Liver (tissue), 3 donors: ENCODE data around the gene MEN1.
"Not testable (repeated sequence)": the region's sequence is repeated elsewhere in the genome, so short reads cannot be mapped to it uniquely, and the experiment has no call there.

Experiments used
- ATF3 ChIP-seq: IDR thresholded peaks from 2 replicates; pipeline ENCODE4 v1.6.1; 2016; ENCODE audit warnings: antibody characterized with exemption
- CTCF ChIP-seq: fragments of 150-350 bp; IDR thresholded peaks from 2 replicates; pipeline ENCODE4 v1.5.1; 2017; ENCODE audit warnings: improper control_type of control experiment, low read depth, low read length; ENCODE audit not compliant: missing input control
- EGR1 ChIP-seq, 2 donors: IDR thresholded peaks; 2 replicates each; pipeline ENCODE4 v1.6.1; 2016 to 2018; ENCODE audit warnings: antibody characterized with exemption in 2 of 2, low read depth in 2 of 2
- GABPA ChIP-seq, 2 donors: IDR thresholded peaks in 1 of 2; conservative IDR thresholded peaks in 1 of 2; 2 replicates each; pipeline ENCODE4 v1.6.1; 2016; ENCODE audit warnings: antibody characterized with exemption in 2 of 2, mild to moderate bottlenecking in 1 of 2, moderate library complexity in 1 of 2
- JUND ChIP-seq, 2 donors: IDR thresholded peaks; 2 replicates each; pipeline ENCODE4 v1.6.1; 2016; ENCODE audit warnings: antibody characterized with exemption in 2 of 2
- MAX ChIP-seq: IDR thresholded peaks from 2 replicates; pipeline ENCODE4 v1.6.1; 2016; ENCODE audit warnings: antibody characterized with exemption
- REST ChIP-seq: IDR thresholded peaks from 2 replicates; pipeline ENCODE4 v1.6.1; 2016; ENCODE audit warnings: antibody characterized with exemption, mild to moderate bottlenecking
- SP1 ChIP-seq: IDR thresholded peaks from 2 replicates; pipeline ENCODE4 v1.6.1; 2018; ENCODE audit warnings: antibody characterized with exemption, mild to moderate bottlenecking
- TAF1 ChIP-seq: conservative IDR thresholded peaks from 2 replicates; pipeline ENCODE4 v1.6.1; 2016; ENCODE audit warnings: antibody characterized with exemption, mild to moderate bottlenecking
- YY1 ChIP-seq: IDR thresholded peaks from 2 replicates; pipeline ENCODE4 v1.6.1; 2016; ENCODE audit warnings: antibody characterized with exemption, mild to moderate bottlenecking
- donor health status: healthy.
- donor health status: healthy.

GRCh38 chr11:64815433-64815832 lies 5.1 kb upstream of the MEN1 start:
- TF ChIP-seq CTCF; ATF3; REST; YY1; EGR1 (IDR thresholded peaks at IDR 0.05; ENCODE audit: low read depth in 2 of 2); MAX; JUND (IDR thresholded peaks at IDR 0.05); TAF1; GABPA (IDR thresholded peaks at IDR 0.05 in 1 of 2, conservative IDR thresholded peaks at IDR 0.05 in 1 of 2): not testable (repeated sequence)
- peak; percentile 87 for TF ChIP-seq SP1
